HG02571 (cell line): ENCODE measurements around the gene CABLES1.
"Not testable (repeated sequence)": the region's sequence is repeated elsewhere in the genome, so short reads cannot be mapped to it uniquely, and the experiment has no call there.

Source experiments
- ATAC-seq: cut with Tn5 transposase; IDR thresholded peaks from one replicate; pipeline ENCODE4 v1.9.1; 2021; ENCODE audit warnings: mild to moderate bottlenecking, moderate library complexity; ENCODE audit not compliant: unreplicated experiment

CABLES1 gene

GRCh38 chr18:23134780-23135549 lies at the start of gene CABLES1:
CABLES1 (plus strand) TSS chr18:23135485; CDS start chr18:23135763, 278 bp downstream.
- no peak for ATAC-seq

GRCh38 chr18:23087352-23087751 lies 47.9 kb upstream of the CABLES1 start:
- no peak for ATAC-seq

- no peak for ATAC-seq
These were observed 47.0 kb upstream of the CABLES1 start for GRCh38 chr18:23088310-23088709.

DNA sequence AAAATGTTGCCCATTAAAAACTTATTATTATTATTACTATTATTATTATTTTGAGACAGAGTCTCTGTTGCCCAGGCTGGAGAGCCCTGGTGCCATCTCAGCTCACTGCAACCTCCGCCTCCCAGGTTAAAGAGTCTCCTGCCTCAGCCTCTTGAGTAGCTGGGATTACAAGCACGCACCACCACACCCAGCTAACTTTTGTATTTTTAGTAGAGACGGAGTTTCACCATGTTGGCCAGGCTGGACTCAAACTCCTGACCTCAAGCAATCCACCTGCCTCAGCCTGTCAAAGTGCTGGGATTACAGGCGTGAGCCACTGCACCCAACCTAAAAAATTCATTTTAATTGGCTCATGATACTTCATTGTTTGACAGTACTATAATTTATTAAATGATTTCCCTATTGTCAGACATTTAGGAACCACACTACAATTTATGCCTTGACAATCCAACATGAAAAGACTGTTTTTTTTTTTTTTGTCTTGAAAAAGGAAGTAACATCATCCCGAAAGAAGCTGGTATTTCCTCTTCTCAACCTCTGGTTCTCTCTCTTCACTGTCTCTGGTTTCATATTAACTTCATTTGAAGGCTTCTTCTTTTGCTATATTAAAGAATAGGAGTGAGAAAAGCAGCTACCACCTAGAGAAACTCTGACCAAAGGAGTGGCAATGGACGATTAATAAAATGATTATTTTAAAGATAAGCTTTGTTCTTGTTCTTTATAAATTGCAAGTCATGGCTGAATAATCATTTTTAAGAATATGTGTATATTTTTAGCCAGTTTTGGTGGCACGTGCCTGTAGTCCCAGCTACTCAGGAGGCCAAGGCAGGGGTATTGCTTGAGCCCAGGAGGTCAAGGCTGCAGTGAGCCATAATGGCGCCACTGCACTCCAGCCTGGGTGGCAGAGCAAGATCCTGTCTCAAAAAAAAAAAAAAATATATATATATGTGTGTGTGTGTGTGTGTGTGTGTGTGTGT lies 44.0 kb upstream of the CABLES1 start:
- not testable (repeated sequence) for ATAC-seq

DNA sequence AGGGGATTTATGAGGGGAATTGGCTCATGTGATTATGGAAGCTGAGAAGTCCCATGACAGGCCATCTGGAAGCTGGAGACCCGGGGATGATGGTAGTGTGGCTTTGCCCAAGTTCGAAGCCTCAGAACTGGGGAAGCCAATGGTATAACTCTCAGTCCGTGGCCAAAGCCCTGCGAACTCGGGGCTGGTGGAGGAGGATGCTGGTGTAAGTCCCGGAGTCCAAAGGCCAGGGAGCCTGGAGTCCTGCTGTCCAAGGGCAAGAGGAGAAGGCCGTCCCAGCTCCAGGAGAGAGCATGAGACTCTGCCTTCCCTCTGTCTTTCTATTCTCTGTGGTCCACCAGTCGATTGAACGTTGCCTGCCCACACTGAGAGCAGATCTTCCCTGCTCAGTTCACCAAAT lies 43.2 kb upstream of the CABLES1 start:
- ATAC-seq: no peak

DNA sequence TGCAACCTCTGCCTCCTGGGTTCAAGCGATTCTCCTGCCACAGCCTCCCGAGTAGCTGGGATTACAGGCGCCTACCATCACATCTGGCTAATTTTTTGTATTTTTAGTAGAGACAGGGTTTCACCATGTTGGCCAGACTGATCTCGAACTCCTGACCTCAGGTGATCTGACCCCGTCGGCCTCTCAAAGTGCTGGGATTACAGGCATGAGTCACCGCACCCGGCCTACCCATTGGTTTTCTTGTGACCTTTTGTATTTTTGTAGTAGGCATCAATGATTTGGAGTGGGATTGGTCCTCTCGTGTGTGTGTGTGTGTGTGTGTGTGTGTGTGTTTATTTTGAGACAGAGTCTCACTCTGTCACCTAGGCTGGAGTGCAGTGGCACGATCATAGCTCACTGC lies 42.2 kb upstream of the CABLES1 start:
- ATAC-seq: not testable (repeated sequence)

- no peak for ATAC-seq
These were observed 41.5 kb upstream of the CABLES1 start for GRCh38 chr18:23093772-23094171.

GRCh38 chr18:23094411-23095190 lies 40.7 kb upstream of the CABLES1 start:
- no peak for ATAC-seq

DNA sequence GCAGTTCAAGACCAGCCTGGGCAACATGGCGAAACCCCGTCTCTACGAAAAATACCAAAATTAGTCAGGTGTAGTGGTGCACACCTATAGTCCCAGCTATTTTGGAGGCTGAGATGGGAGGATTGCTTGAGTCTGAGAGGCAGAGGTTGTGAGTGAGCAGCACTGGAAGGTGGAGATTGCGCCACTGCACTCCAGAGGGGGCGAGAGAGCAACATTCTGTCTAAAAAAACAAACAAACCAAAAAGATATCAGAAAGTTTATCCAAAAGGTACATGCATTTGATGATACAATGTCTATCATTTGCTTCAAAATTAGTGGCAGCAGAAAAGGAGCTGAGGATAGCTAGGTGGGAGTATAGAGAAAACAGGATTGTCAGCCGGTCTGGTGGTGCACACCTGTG lies 39.8 kb upstream of the CABLES1 start:
- ATAC-seq: no peak

- not testable (repeated sequence) for ATAC-seq
These were observed 38.3 kb upstream of the CABLES1 start for GRCh38 chr18:23097016-23097415.

- no peak for ATAC-seq
These were observed 35.7 kb upstream of the CABLES1 start for GRCh38 chr18:23099621-23100020.

DNA sequence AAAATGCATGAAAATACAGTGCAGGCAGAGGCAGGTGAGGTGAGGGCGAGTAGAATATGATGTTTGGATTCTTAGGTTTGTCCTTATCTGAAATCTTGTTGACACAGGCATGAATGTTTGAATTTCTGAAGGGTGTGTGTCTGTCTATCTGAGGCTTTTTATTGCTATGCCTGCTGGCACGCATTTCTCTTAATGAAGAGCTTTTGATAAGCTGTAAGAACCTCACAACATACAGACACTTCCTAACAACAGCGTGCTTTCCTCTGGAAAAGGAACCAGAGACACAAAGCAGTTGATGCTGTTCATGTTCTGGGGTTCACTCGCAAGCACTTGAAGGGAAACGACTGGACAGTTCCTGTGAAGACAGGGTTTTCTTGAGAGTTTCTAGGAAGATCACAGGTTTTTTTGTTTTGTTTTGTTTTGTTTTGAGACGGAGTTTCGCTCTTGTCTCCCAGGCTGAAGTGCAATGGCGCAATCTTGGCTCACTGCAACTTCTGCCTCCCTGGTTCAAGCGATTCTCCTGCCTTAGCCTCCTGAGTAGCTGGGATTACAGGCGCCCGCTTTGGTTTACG lies 33.3 kb upstream of the CABLES1 start:
- no peak for ATAC-seq

GRCh38 chr18:23102493-23103261 lies 32.6 kb upstream of the CABLES1 start:
- no peak for ATAC-seq

DNA sequence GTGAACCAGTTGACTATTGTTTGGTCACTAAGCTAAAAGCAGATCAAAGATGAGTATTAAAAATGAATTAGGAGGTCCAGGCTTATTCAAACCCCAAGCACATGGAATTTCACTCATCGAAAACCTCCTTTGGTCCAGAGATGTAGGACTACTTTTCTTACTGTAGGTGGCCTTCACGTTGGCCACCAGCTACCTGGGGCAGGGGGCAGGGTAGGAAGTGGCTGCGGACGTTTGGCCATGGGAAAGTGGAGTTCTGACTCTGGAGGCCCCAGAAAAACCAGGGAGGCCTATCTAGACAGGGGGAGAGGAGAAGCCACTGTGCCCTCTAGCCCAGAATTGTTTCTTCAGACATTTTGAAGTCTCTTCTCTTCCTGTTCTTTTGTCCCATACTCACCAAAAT lies 31.8 kb upstream of the CABLES1 start:
- no peak for ATAC-seq

- ATAC-seq: no peak
These were observed 30.3 kb upstream of the CABLES1 start for GRCh38 chr18:23105030-23105429.

DNA sequence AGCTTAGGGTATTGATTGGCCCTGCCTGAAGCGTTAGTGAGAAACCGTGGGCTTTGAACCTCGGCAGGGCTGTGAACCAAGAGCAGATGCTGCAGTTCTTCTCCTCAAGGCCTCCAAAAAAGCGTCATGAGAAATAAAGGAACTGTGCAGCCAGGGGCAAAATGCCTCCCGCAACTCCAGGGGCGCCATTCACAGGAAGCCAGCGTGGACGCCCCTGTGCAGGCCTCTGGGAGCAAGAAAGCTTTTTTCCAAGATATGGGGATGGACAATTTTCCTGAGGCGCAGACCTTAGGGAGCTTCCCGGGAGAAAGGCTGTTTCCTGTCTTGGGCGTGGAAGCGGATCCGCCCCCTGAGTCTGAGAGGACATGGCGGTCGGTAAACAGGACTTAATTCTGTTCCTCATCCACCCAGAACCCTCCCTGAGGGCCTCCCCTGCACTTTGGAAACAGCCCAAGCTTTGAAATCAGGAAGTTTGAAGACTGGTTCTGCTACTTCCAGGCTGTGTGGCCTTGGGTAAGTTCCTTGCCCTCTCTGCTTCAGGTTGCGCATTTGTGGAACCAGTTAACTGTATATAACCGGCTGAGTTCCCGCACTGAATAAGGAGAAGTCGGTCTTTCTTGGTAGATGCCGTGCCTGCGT lies 29.6 kb upstream of the CABLES1 start:
- ATAC-seq: no peak

GRCh38 chr18:23106575-23106974 lies 28.7 kb upstream of the CABLES1 start:
- no peak for ATAC-seq

DNA sequence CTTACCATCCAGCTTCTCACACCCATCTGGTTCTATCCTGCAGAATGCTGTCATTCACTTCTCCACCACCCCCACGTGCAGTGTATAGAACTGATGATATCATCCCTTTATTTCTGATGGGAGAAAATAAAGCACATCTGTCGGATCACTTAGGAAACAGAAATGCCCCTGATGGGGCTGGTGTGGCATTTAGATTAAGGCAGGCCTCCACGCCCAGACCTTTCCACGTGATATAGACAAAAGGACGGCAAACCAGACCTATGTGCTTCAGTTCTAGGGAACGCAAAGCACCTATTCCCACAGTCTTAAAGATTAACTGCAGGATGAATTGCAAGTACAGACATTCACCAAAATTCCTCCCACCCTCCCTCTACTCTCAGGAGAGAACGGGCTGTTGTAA lies 27.6 kb upstream of the CABLES1 start:
- ATAC-seq: no peak

DNA sequence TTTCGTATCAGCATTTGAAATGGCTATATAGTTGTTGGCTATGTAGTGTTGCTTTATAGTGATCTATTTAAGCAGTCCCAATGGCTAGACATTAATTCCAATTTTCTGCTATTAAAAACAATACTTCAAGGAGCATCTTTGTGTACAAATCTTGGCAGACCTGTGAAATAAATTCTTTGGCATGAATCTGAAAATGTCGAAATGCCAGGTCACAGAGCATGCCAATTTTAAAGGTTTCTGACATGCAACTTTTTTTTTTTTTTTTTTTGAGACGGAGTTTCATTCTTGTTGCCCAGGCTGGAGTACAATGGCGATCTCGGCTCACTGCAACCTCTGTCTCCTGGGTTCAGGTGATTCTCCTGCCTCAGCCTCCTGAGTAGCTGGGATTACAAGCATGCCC lies 26.8 kb upstream of the CABLES1 start:
- no peak for ATAC-seq
